ENCODE measurements around the gene DGAT2L6. TPM values are rescaled to one million over a fixed set of nuclear protein-coding genes. Genes with fewer than 3 reads are reported as not detected.
A peak's percentile ranks its signal among the peaks of the same experiment; 100 is the strongest.

Gene DGAT2L6
- total RNA-seq (2022) (not detected in 2 replicates), Bru-seq, nascent RNA (not detected), BruChase-seq, experiment 1, labeled RNA remaining after a 2-hour chase (percentile 6 among the genes with signal in this experiment), BruChase-seq, experiment 2, labeled RNA remaining after a 6-hour chase (percentile 6 among the genes with signal in this experiment)
- long read RNA-seq, result 0 reads

- Mint-ChIP-seq H3K9me3 (ENCODE audit: unreplicated experiment) (no peaks in the 10 kb centered on the region), H3K27ac (ENCODE audit: unreplicated experiment) (no peak within 1 kb of the TSS), H3K36me3 (ENCODE audit: insufficient read depth, unreplicated experiment) (no peaks in the 10 kb centered on the region), H3K27me3 (ENCODE audit: insufficient read depth, unreplicated experiment) (peaks cover 3% of the 10 kb centered on the region), H3K4me1 (ENCODE audit: low read depth, unreplicated experiment) (no peaks in the 10 kb centered on the region), H3K4me3 (ENCODE audit: unreplicated experiment) (no peak within 1 kb of the TSS)
- no peaks in the 10 kb centered on the region for H3K4me1 ChIP-seq
- no peak within 1 kb of the TSS for H3K4me3 ChIP-seq (ENCODE audit: low read depth, low read length)
- CTCF ChIA-PET, result no interaction called here
- no peaks in the 10 kb centered on the region for H3K36me3 ChIP-seq (ENCODE audit: control insufficient read depth, insufficient read depth, low read length)
- DNase-seq, result no peak
- POLR2A ChIA-PET, result no interaction called here
- intact Hi-C loops (cut with micrococcal nuclease; ENCODE audit: unreplicated experiment), result no loop called here
- no peaks in the 10 kb centered on the region for H3K27me3 ChIP-seq (replicated peaks; ENCODE audit: control insufficient read depth, insufficient read depth, low read length)
- no peaks in the 10 kb centered on the region for H3K9me3 ChIP-seq
- TF ChIP-seq, protein P1, sequence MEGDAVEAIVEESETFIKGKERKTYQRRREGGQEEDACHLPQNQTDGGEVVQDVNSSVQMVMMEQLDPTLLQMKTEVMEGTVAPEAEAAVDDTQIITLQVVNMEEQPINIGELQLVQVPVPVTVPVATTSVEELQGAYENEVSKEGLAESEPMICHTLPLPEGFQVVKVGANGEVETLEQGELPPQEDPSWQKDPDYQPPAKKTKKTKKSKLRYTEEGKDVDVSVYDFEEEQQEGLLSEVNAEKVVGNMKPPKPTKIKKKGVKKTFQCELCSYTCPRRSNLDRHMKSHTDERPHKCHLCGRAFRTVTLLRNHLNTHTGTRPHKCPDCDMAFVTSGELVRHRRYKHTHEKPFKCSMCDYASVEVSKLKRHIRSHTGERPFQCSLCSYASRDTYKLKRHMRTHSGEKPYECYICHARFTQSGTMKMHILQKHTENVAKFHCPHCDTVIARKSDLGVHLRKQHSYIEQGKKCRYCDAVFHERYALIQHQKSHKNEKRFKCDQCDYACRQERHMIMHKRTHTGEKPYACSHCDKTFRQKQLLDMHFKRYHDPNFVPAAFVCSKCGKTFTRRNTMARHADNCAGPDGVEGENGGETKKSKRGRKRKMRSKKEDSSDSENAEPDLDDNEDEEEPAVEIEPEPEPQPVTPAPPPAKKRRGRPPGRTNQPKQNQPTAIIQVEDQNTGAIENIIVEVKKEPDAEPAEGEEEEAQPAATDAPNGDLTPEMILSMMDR (IDR thresholded peaks at IDR 0.05; ENCODE audit: insufficient read depth in 1 of 2, low read depth in 1 of 2, low read length in 1 of 2, severe bottlenecking in 1 of 2, unreplicated experiment in 1 of 2), result no peak
- BruUV-seq (replicated peaks), result no TSS peak
These were observed at the start of gene DGAT2L6 for GRCh38 chrX:70176938-70177533. Gene DGAT2L6, plus strand, starts transcription at chrX:70177483. Its CDS starts 100 bp downstream, at chrX:70177583.

DNA sequence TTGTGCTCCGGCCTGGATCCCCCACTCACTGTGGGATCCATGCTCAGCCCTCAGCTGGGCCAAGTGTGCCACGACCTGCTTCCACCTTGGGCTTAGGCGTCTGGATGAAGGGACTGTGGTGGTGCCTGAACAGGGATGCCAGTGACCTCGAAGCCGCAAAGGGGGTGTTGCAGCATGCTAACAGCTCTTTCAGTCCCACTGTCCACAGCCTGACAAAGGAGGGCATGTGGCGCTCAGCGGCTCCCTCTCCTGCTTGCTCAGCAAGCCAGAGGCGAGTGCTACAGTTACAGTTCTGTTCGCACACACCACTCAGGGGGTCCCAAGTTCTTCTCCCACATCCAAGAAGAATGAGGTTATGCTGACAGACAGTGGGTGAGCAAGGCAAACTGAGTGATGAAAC, 49.2 kb upstream of the DGAT2L6 start:
- no TSS peak for BruUV-seq (replicated peaks)
- no peaks in the 10 kb centered on the region for H3K27me3 ChIP-seq (replicated peaks; ENCODE audit: control insufficient read depth, insufficient read depth, low read length)
- H3K36me3 Mint-ChIP-seq (ENCODE audit: insufficient read depth, unreplicated experiment), result peaks cover 4% of the 10 kb centered on the region
- H3K4me1 Mint-ChIP-seq (ENCODE audit: low read depth, unreplicated experiment), result no peaks in the 10 kb centered on the region
- no peak for DNase-seq
- TF ChIP-seq, protein P1 (IDR thresholded peaks at IDR 0.05; ENCODE audit: insufficient read depth in 1 of 2, low read depth in 1 of 2, low read length in 1 of 2, severe bottlenecking in 1 of 2, unreplicated experiment in 1 of 2), result no peak
- no peak overlapping the region for H3K27ac Mint-ChIP-seq (ENCODE audit: unreplicated experiment)
- H3K4me3 Mint-ChIP-seq (ENCODE audit: unreplicated experiment), result no peak overlapping the region
- ChIA-PET CTCF (no interaction called here), POLR2A (no interaction called here)
- no peaks in the 10 kb centered on the region for H3K9me3 ChIP-seq
- no peaks in the 10 kb centered on the region for H3K4me1 ChIP-seq
- no peak overlapping the region for H3K4me3 ChIP-seq (ENCODE audit: low read depth, low read length)
- intact Hi-C loops (cut with micrococcal nuclease; ENCODE audit: unreplicated experiment), result no loop called here
- H3K36me3 ChIP-seq (ENCODE audit: control insufficient read depth, insufficient read depth, low read length), result no peaks in the 10 kb centered on the region
- H3K9me3 Mint-ChIP-seq (ENCODE audit: unreplicated experiment), result no peaks in the 10 kb centered on the region
- H3K27me3 Mint-ChIP-seq (ENCODE audit: insufficient read depth, unreplicated experiment), result no peaks in the 10 kb centered on the region

- H3K4me1 Mint-ChIP-seq (ENCODE audit: low read depth, unreplicated experiment), result no peaks in the 10 kb centered on the region
- no peaks in the 10 kb centered on the region for H3K4me1 ChIP-seq
- no peaks in the 10 kb centered on the region for H3K27me3 ChIP-seq (replicated peaks; ENCODE audit: control insufficient read depth, insufficient read depth, low read length)
- POLR2A ChIA-PET, result no interaction called here
- TF ChIP-seq, protein P1 (IDR thresholded peaks at IDR 0.05; ENCODE audit: insufficient read depth in 1 of 2, low read depth in 1 of 2, low read length in 1 of 2, severe bottlenecking in 1 of 2, unreplicated experiment in 1 of 2), result no peak
- no peak for DNase-seq
- peaks cover 15% of the 10 kb centered on the region for H3K36me3 Mint-ChIP-seq (ENCODE audit: insufficient read depth, unreplicated experiment)
- CTCF ChIA-PET, result no interaction called here
- no peak overlapping the region for H3K4me3 Mint-ChIP-seq (ENCODE audit: unreplicated experiment)
- H3K9me3 ChIP-seq, result no peaks in the 10 kb centered on the region
- H3K36me3 ChIP-seq (ENCODE audit: control insufficient read depth, insufficient read depth, low read length), result no peaks in the 10 kb centered on the region
- H3K27me3 Mint-ChIP-seq (ENCODE audit: insufficient read depth, unreplicated experiment), result no peaks in the 10 kb centered on the region
- intact Hi-C loops (cut with micrococcal nuclease; ENCODE audit: unreplicated experiment), result no loop called here
- H3K4me3 ChIP-seq (ENCODE audit: low read depth, low read length), result no peak overlapping the region
- H3K9me3 Mint-ChIP-seq (ENCODE audit: unreplicated experiment), result no peaks in the 10 kb centered on the region
- no TSS peak for BruUV-seq (replicated peaks)
- H3K27ac Mint-ChIP-seq (ENCODE audit: unreplicated experiment), result no peak overlapping the region
These were observed 47.5 kb upstream of the DGAT2L6 start for GRCh38 chrX:70129816-70130215.

All from Caco-2 (cell line).